GM12892 (cell line): Measurements from ENCODE around the gene KCNMB2.

Experiments
- POLR2A ChIP-seq: IDR thresholded peaks from 2 replicates; pipeline ENCODE4 v1.6.1; 2011; ENCODE audit warnings: low read depth, low read length, control low read depth
- POLR2AphosphoS5 ChIP-seq: IDR thresholded peaks from 2 replicates; pipeline ENCODE4 v1.6.1; 2011; ENCODE audit warnings: low read depth, low read length, control low read depth
- TAF1 ChIP-seq: IDR thresholded peaks from 2 replicates; pipeline ENCODE4 v1.6.1; 2011; ENCODE audit warnings: low read depth, mild to moderate bottlenecking, control low read depth, low read length, borderline replicate concordance

DNA sequence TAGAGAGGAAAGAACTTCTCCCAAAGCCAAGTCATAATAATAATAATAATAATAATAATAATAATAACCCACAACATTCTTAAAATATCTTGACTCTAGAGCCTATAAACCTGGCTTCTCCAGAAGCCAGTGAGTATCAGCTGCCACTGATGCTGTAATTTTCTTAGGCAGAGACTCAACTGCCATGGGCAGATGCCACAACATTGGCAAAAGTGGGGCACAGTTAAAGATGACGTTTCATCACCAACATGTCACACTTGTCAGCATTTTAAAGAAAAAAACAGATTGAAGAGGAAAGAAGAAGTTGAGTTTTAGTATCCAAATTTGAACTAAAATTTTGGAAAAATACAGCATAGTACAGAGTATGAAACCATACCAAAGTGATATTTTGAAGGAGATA lies 270.4 kb downstream of the KCNMB2 start:
- TF ChIP-seq POLR2A (no peak), TAF1 (no peak), POLR2AphosphoS5 (no peak)
